GM23338 (cell line): ENCODE data around the gene ZNF224. TPM values are rescaled to one million over a fixed set of nuclear protein-coding genes. Genes with fewer than 3 reads are reported as not detected.

Experiments used
- ATAC-seq: fragments of 200-7000 bp; cut with Tn5 transposase; 3 replicates; pipeline ENCODE4 v1.9.1; 2020
- DNase-seq: peaks from one replicate; pipeline ENCODE4 v3.0.0-alpha.2; 2015; ENCODE audit warnings: low spot score
- H2AFZ ChIP-seq: fragments of 200-600 bp; sonication (generic); 2 replicates; pipeline ENCODE4 v1.8.0; 2016; ENCODE audit warnings: antibody characterized with exemption, mild to moderate bottlenecking, moderate library complexity
- H3F3A ChIP-seq: fragments of 200-600 bp; sonication (generic); replicated peaks from 2 replicates; pipeline ENCODE4 v1.8.0; 2017; ENCODE audit warnings: antibody characterized with exemption, mixed run types, low read depth
- H3K27ac ChIP-seq: fragments of 200-600 bp; sonication (generic); 2 replicates; pipeline ENCODE4 v1.6.1; 2016; ENCODE audit warnings: low read depth
- H3K27me3 ChIP-seq: fragments of 200-600 bp; sonication (generic); 2 replicates; pipeline ENCODE4 v1.8.0; 2016; ENCODE audit warnings: mild to moderate bottlenecking, mixed run types, moderate library complexity; ENCODE audit not compliant: insufficient read depth
- H3K36me3 ChIP-seq: fragments of 200-600 bp; sonication (generic); 2 replicates; pipeline ENCODE4 v1.8.0; 2016; ENCODE audit warnings: mild to moderate bottlenecking; ENCODE audit not compliant: insufficient read depth
- H3K4me1 ChIP-seq: fragments of 200-600 bp; sonication (generic); 2 replicates; pipeline ENCODE4 v1.8.0; 2016; ENCODE audit warnings: mild to moderate bottlenecking, moderate library complexity; ENCODE audit not compliant: insufficient read depth
- H3K4me2 ChIP-seq: fragments of 200-600 bp; sonication (generic); 2 replicates; pipeline ENCODE4 v1.7.1; 2017; ENCODE audit warnings: mixed run types
- H3K4me3 ChIP-seq: fragments of 200-600 bp; sonication (generic); 2 replicates; pipeline ENCODE4 v1.6.1; 2016; ENCODE audit warnings: mixed run types
- H3K79me2 ChIP-seq: fragments of 200-600 bp; sonication (generic); replicated peaks from 2 replicates; pipeline ENCODE4 v1.8.0; 2017; ENCODE audit warnings: mild to moderate bottlenecking; ENCODE audit not compliant: insufficient read depth
- H3K9me2 ChIP-seq: fragments of 200-600 bp; sonication (generic); 2 replicates; pipeline ENCODE4 v1.8.0; 2017; ENCODE audit not compliant: insufficient read depth
- H4K20me1 ChIP-seq: fragments of 200-600 bp; sonication (generic); replicated peaks from 2 replicates; pipeline ENCODE4 v1.8.0; 2017; ENCODE audit warnings: mild to moderate bottlenecking; ENCODE audit not compliant: insufficient read depth
- H3K27ac Mint-ChIP-seq: 2 replicates; pipeline ENCODE4 v1.8.0; 2020; ENCODE audit warnings: inconsistent platforms, mild to moderate bottlenecking, moderate library complexity, mixed read lengths
- H3K27me3 Mint-ChIP-seq: 3 replicates; pipeline ENCODE4 v1.8.0; 2022; ENCODE audit warnings: low read depth, mild to moderate bottlenecking, moderate library complexity, mixed read lengths, inconsistent platforms; ENCODE audit not compliant: insufficient read depth, poor library complexity
- H3K36me3 Mint-ChIP-seq: 3 replicates; pipeline ENCODE4 v1.8.0; 2021; ENCODE audit warnings: low read depth, mild to moderate bottlenecking, inconsistent platforms, moderate library complexity, mixed read lengths
- H3K4me1 Mint-ChIP-seq: 3 replicates; pipeline ENCODE4 v1.8.0; 2020; ENCODE audit warnings: mild to moderate bottlenecking, inconsistent platforms, mixed read lengths
- H3K4me3 Mint-ChIP-seq: 3 replicates; pipeline ENCODE4 v1.8.0; 2021; ENCODE audit warnings: moderate library complexity, mild to moderate bottlenecking, inconsistent platforms, mixed read lengths
- H3K9me3 Mint-ChIP-seq: 3 replicates; pipeline ENCODE4 v1.8.0; 2020; ENCODE audit warnings: moderate library complexity, mild to moderate bottlenecking, inconsistent platforms, mixed read lengths
- JUNB ChIP-seq: IDR thresholded peaks from one replicate; pipeline ENCODE4 v1.6.1; 2016; ENCODE audit warnings: antibody characterized with exemption; ENCODE audit not compliant: unreplicated experiment
- POLR2AphosphoS5 ChIP-seq: IDR thresholded peaks from 2 replicates; pipeline ENCODE4 v1.6.1; 2016; ENCODE audit warnings: antibody characterized with exemption, low read depth
- STAT1 ChIP-seq: IDR thresholded peaks from one replicate; pipeline ENCODE4 v1.6.1; 2016; ENCODE audit warnings: antibody characterized with exemption; ENCODE audit not compliant: unreplicated experiment
- polyA plus RNA-seq: library from polyadenylated mRNA; unstranded; fragments of >200 nt; fragmentation: Nextera tagmentation; extraction: Ambion mirVana; gene quantifications from 2 replicates; pipeline ENCODE4 v1.2.1, GENCODE V29; 2016
- total RNA-seq: library from RNA; depleted of rRNA; stranded (reverse); fragments of >200 nt; shearing (Covaris generic); gene quantifications from 2 replicates; pipeline ENCODE4 v1.2.3, GENCODE V29; 2014
- TF ChIP-seq, protein P1 (sequence below): IDR thresholded peaks from one replicate; pipeline ENCODE4 v1.6.1; 2018; ENCODE audit warnings: antibody characterized with exemption; ENCODE audit not compliant: unreplicated experiment
- TF ChIP-seq, protein P2 (sequence below), 2 experiments: fragments of 200-600 bp in 1 of 2; sonication (generic) in 1 of 2; conservative IDR thresholded peaks; 2 replicates each; pipeline versions ENCODE4 v1.5.1 to v1.6.1; 2016 to 2017; ENCODE audit warnings: antibody characterized with exemption in 2 of 2, low read depth in 2 of 2, mild to moderate bottlenecking in 2 of 2, moderate library complexity in 1 of 2
- TF ChIP-seq, protein P3 (sequence below): fragments of 250-450 bp; sonication (Bioruptor Pico); IDR thresholded peaks from 2 replicates; pipeline ENCODE4 v1.5.0; 2020; ENCODE audit warnings: mild to moderate bottlenecking, moderate library complexity

The ZNF224 gene
- total and polyA plus RNA-seq, 2 experiments from 2014 or later, result 9.4 to 16.5 TPM

DNA sequence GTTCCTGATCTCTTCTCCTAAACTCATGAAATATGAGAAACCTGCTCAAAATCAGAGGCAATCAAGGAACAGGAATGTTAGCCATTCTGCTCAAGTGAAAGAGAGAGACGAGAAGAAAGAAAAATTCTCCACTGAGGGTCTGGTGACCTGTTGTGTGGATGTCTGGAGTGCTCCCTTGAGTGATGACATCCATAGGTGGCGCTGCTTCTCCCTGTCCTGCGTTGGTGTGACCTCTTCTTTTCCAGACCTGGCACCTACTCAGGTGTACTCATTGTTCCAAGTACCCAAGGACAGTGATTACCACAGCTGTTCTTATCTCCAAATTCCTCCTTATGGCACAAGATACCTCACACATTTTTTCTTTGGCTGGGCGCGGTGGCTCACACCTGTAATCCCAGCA is 38.3 kb upstream of the ZNF224 start:
- Histone ChIP-seq H2AFZ (no peak overlapping the region), H3K9me2 (no peaks in the 10 kb centered on the region), H4K20me1 (no peaks in the 10 kb centered on the region), H3K27me3 (no peaks in the 10 kb centered on the region), H3F3A (no peaks in the 10 kb centered on the region), H3K4me3 (no peak overlapping the region), H3K36me3 (peaks cover 9% of the 10 kb centered on the region; the same call in 1 of the 2 replicates), H3K27ac (no peak overlapping the region), H3K79me2 (peaks cover 7% of the 10 kb centered on the region), H3K4me1 (no peaks in the 10 kb centered on the region), H3K4me2 (no peak overlapping the region)
- H3K4me3 Mint-ChIP-seq, result no peak overlapping the region
- ATAC-seq, result no peak
- H3K4me1 Mint-ChIP-seq, result peaks cover 1% of the 10 kb centered on the region; the same call in 2 of the 3 replicates
- DNase-seq, result peak; percentile 37
- H3K27me3 Mint-ChIP-seq, result peaks cover 7% of the 10 kb centered on the region
- peaks cover 3% of the 10 kb centered on the region; the same call in 1 of the 3 replicates for H3K9me3 Mint-ChIP-seq
- peaks cover 43% of the 10 kb centered on the region for H3K36me3 Mint-ChIP-seq
- no peak overlapping the region for H3K27ac Mint-ChIP-seq
- TF ChIP-seq, protein P1, sequence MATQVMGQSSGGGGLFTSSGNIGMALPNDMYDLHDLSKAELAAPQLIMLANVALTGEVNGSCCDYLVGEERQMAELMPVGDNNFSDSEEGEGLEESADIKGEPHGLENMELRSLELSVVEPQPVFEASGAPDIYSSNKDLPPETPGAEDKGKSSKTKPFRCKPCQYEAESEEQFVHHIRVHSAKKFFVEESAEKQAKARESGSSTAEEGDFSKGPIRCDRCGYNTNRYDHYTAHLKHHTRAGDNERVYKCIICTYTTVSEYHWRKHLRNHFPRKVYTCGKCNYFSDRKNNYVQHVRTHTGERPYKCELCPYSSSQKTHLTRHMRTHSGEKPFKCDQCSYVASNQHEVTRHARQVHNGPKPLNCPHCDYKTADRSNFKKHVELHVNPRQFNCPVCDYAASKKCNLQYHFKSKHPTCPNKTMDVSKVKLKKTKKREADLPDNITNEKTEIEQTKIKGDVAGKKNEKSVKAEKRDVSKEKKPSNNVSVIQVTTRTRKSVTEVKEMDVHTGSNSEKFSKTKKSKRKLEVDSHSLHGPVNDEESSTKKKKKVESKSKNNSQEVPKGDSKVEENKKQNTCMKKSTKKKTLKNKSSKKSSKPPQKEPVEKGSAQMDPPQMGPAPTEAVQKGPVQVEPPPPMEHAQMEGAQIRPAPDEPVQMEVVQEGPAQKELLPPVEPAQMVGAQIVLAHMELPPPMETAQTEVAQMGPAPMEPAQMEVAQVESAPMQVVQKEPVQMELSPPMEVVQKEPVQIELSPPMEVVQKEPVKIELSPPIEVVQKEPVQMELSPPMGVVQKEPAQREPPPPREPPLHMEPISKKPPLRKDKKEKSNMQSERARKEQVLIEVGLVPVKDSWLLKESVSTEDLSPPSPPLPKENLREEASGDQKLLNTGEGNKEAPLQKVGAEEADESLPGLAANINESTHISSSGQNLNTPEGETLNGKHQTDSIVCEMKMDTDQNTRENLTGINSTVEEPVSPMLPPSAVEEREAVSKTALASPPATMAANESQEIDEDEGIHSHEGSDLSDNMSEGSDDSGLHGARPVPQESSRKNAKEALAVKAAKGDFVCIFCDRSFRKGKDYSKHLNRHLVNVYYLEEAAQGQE, result no peak
- TF ChIP-seq, protein P2, sequence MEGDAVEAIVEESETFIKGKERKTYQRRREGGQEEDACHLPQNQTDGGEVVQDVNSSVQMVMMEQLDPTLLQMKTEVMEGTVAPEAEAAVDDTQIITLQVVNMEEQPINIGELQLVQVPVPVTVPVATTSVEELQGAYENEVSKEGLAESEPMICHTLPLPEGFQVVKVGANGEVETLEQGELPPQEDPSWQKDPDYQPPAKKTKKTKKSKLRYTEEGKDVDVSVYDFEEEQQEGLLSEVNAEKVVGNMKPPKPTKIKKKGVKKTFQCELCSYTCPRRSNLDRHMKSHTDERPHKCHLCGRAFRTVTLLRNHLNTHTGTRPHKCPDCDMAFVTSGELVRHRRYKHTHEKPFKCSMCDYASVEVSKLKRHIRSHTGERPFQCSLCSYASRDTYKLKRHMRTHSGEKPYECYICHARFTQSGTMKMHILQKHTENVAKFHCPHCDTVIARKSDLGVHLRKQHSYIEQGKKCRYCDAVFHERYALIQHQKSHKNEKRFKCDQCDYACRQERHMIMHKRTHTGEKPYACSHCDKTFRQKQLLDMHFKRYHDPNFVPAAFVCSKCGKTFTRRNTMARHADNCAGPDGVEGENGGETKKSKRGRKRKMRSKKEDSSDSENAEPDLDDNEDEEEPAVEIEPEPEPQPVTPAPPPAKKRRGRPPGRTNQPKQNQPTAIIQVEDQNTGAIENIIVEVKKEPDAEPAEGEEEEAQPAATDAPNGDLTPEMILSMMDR (conservative IDR thresholded peaks at IDR 0.05; ENCODE audit: low read depth in 2 of 2), result peak; percentile 37 to 65
- TF ChIP-seq POLR2AphosphoS5 (no peak), STAT1 (no peak), JUNB (no peak)
- TF ChIP-seq, protein P3, sequence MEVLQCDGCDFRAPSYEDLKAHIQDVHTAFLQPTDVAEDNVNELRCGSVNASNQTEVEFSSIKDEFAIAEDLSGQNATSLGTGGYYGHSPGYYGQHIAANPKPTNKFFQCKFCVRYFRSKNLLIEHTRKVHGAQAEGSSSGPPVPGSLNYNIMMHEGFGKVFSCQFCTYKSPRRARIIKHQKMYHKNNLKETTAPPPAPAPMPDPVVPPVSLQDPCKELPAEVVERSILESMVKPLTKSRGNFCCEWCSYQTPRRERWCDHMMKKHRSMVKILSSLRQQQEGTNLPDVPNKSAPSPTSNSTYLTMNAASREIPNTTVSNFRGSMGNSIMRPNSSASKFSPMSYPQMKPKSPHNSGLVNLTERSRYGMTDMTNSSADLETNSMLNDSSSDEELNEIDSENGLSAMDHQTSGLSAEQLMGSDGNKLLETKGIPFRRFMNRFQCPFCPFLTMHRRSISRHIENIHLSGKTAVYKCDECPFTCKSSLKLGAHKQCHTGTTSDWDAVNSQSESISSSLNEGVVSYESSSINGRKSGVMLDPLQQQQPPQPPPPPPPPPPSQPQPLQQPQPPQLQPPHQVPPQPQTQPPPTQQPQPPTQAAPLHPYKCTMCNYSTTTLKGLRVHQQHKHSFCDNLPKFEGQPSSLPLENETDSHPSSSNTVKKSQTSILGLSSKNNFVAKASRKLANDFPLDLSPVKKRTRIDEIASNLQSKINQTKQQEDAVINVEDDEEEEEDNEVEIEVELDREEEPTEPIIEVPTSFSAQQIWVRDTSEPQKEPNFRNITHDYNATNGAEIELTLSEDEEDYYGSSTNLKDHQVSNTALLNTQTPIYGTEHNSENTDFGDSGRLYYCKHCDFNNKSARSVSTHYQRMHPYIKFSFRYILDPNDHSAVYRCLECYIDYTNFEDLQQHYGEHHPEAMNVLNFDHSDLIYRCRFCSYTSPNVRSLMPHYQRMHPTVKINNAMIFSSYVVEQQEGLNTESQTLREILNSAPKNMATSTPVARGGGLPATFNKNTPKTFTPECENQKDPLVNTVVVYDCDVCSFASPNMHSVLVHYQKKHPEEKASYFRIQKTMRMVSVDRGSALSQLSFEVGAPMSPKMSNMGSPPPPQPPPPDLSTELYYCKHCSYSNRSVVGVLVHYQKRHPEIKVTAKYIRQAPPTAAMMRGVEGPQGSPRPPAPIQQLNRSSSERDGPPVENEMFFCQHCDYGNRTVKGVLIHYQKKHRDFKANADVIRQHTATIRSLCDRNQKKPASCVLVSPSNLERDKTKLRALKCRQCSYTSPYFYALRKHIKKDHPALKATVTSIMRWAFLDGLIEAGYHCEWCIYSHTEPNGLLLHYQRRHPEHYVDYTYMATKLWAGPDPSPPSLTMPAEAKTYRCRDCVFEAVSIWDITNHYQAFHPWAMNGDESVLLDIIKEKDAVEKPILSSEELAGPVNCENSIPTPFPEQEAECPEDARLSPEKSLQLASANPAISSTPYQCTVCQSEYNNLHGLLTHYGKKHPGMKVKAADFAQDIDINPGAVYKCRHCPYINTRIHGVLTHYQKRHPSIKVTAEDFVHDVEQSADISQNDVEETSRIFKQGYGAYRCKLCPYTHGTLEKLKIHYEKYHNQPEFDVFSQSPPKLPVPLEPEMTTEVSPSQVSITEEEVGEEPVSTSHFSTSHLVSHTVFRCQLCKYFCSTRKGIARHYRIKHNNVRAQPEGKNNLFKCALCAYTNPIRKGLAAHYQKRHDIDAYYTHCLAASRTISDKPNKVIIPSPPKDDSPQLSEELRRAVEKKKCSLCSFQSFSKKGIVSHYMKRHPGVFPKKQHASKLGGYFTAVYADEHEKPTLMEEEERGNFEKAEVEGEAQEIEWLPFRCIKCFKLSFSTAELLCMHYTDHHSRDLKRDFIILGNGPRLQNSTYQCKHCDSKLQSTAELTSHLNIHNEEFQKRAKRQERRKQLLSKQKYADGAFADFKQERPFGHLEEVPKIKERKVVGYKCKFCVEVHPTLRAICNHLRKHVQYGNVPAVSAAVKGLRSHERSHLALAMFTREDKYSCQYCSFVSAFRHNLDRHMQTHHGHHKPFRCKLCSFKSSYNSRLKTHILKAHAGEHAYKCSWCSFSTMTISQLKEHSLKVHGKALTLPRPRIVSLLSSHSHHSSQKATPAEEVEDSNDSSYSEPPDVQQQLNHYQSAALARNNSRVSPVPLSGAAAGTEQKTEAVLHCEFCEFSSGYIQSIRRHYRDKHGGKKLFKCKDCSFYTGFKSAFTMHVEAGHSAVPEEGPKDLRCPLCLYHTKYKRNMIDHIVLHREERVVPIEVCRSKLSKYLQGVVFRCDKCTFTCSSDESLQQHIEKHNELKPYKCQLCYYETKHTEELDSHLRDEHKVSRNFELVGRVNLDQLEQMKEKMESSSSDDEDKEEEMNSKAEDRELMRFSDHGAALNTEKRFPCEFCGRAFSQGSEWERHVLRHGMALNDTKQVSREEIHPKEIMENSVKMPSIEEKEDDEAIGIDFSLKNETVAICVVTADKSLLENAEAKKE (CRISPR knock-in tag), result no peak
